ENCODE results near the gene GARIN3.

- TF ChIP-seq CTCF (conservative IDR thresholded peaks at IDR 0.05; ENCODE audit: low read depth, low read length) (no peak), EZH2 (IDR thresholded peaks at IDR 0.05; ENCODE audit: borderline replicate concordance, low read depth, low read length, poor library complexity, severe bottlenecking) (no peak)
Observed at GRCh38 chr5:157198277-157198986, 32.4 kb upstream of the GARIN3 start.

All from A673 (cell line).